ENCODE measurements around the gene ROR2. TPM values are rescaled to one million over a fixed set of nuclear protein-coding genes. Genes with fewer than 3 reads are reported as not detected.
A peak's percentile ranks its signal among the peaks of the same experiment; 100 is the strongest.

ROR2 gene
- polyA plus RNA-seq, 4 donors: 0.54 to 5.6 (median 3.2) TPM; not detected in 1

DNA sequence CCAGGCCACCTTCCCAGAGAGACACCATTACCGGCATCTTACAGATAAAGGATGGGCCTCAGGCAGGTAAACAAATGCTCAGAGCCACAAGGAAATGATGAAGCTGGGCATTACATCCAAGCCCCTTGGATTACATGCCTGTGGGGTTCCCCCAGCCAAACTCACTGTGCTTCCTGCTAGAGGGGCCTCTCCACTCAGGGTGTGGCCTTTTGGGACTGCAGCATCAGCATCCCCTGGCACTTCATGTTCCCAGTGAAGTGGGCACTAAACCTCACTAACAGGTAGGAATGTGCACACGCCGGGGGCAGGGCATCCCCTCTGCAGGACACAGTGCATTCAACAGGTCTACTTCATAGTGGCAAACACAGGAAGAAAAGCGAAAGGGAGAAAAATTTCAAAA, 125.9 kb downstream of the ROR2 start:
- Histone ChIP-seq H3K27ac (ENCODE audit: low read depth in 1 of 3, low read length in 2 of 3) (no peak overlapping the region), H3K9me3 (ENCODE audit: control insufficient read depth in 2 of 2, insufficient read depth in 1 of 2, low read depth in 1 of 2, low read length in 1 of 2) (peaks cover 0 to 14% of the 10 kb centered on the region in 2 donors), H3K36me3 (ENCODE audit: control insufficient read depth in 3 of 3, insufficient read depth in 2 of 3, low read depth in 1 of 3, low read length in 3 of 3) (no peaks in the 10 kb centered on the region), H3K4me3 (ENCODE audit: low read depth in 1 of 3, low read length in 3 of 3) (no peak overlapping the region), H3K27me3 (ENCODE audit: control insufficient read depth in 3 of 3, insufficient read depth in 3 of 3, low read length in 3 of 3) (no peaks in the 10 kb centered on the region), H3K4me1 (ENCODE audit: control insufficient read depth in 3 of 3, insufficient read depth in 2 of 3, low read depth in 1 of 3, low read length in 2 of 3) (peaks cover 0 to 12% (median 0%) of the 10 kb centered on the region in 3 donors)
- WGBS, 3 donors: 85 to 95% (median 86%) methylated on average over 4 of the region's 4 CpGs
- no peak for FAIRE-seq
- no peak for DNase-seq

- 56 to 72% (median 58%) methylated on average over 11 of the region's 11 CpGs for WGBS, 3 donors
- H3K27ac ChIP-seq (ENCODE audit: low read depth in 1 of 3, low read length in 2 of 3): no peak overlapping the region
- FAIRE-seq: no peak
- H3K9me3 ChIP-seq (ENCODE audit: control insufficient read depth in 2 of 2, insufficient read depth in 1 of 2, low read depth in 1 of 2, low read length in 1 of 2): peaks cover 0 to 14% of the 10 kb centered on the region in 2 donors
- no peak overlapping the region for H3K4me3 ChIP-seq (ENCODE audit: low read depth in 1 of 3, low read length in 3 of 3)
- H3K27me3 ChIP-seq (ENCODE audit: control insufficient read depth in 3 of 3, insufficient read depth in 3 of 3, low read length in 3 of 3): no peaks in the 10 kb centered on the region
- H3K4me1 ChIP-seq (ENCODE audit: control insufficient read depth in 3 of 3, insufficient read depth in 2 of 3, low read depth in 1 of 3, low read length in 2 of 3): peaks cover 0 to 33% (median 0%) of the 10 kb centered on the region in 3 donors
- H3K36me3 ChIP-seq (ENCODE audit: control insufficient read depth in 3 of 3, insufficient read depth in 2 of 3, low read depth in 1 of 3, low read length in 3 of 3): no peaks in the 10 kb centered on the region
- DNase-seq: no peak
Measured at GRCh38 chr9:91820949-91821880, 128.8 kb downstream of the ROR2 start.

DNA sequence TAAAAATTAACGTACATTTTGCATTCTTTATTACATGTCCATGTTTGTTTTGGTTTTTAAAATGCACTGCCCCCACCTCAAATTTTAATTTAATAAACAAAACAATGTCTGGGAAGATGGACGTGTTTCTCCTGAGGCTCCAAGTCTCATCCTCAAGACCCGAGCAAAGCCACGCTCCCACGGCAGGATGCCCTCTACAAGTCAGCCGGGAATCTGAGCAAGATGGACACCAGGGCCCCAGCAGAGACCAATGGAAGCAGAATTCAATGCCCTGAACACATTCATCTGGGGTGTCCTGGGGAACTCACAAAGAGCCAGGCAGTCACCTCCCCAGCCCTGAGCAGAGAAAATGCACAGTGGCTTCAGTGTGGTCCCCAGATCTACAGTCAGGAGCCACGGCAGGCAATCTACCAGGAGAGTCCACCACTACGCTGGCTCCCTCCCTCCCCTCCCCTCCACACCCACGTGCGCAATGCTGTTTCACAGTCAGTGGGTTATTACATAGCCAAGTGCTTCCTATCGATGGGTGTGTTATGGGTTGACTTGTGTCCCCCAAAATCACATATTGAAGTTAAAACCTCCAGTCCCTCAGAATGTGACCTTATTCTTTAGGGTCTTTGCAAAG, 129.8 kb downstream of the ROR2 start:
- no peaks in the 10 kb centered on the region for H3K36me3 ChIP-seq (ENCODE audit: control insufficient read depth in 3 of 3, insufficient read depth in 2 of 3, low read depth in 1 of 3, low read length in 3 of 3)
- peaks cover 0 to 30% (median 0%) of the 10 kb centered on the region in 3 donors for H3K4me1 ChIP-seq (ENCODE audit: control insufficient read depth in 3 of 3, insufficient read depth in 2 of 3, low read depth in 1 of 3, low read length in 2 of 3)
- no peak for FAIRE-seq
- H3K27me3 ChIP-seq (ENCODE audit: control insufficient read depth in 3 of 3, insufficient read depth in 3 of 3, low read length in 3 of 3): no peaks in the 10 kb centered on the region
- H3K9me3 ChIP-seq (ENCODE audit: control insufficient read depth in 2 of 2, insufficient read depth in 1 of 2, low read depth in 1 of 2, low read length in 1 of 2): peaks cover 0 to 14% of the 10 kb centered on the region in 2 donors
- H3K4me3 ChIP-seq (ENCODE audit: low read depth in 1 of 3, low read length in 3 of 3): no peak overlapping the region
- 79 to 81% (median 80%) methylated on average over 11 of the region's 11 CpGs for WGBS, 3 donors
- H3K27ac ChIP-seq (ENCODE audit: low read depth in 1 of 3, low read length in 2 of 3): no peak overlapping the region
- DNase-seq: no peak

GRCh38 chr9:91818647-91819403, 131.2 kb downstream of the ROR2 start:
- Histone ChIP-seq H3K27me3 (ENCODE audit: control insufficient read depth in 3 of 3, insufficient read depth in 3 of 3, low read length in 3 of 3) (no peaks in the 10 kb centered on the region), H3K36me3 (ENCODE audit: control insufficient read depth in 3 of 3, insufficient read depth in 2 of 3, low read depth in 1 of 3, low read length in 3 of 3) (peaks cover 0 to 3% (median 0%) of the 10 kb centered on the region in 3 donors), H3K4me1 (ENCODE audit: control insufficient read depth in 3 of 3, insufficient read depth in 2 of 3, low read depth in 1 of 3, low read length in 2 of 3) (peaks cover 0 to 25% (median 0%) of the 10 kb centered on the region in 3 donors), H3K27ac (ENCODE audit: low read depth in 1 of 3, low read length in 2 of 3) (peak overlapping the region in 1 of 3 donors; percentile 19), H3K4me3 (ENCODE audit: low read depth in 1 of 3, low read length in 3 of 3) (no peak overlapping the region), H3K9me3 (ENCODE audit: control insufficient read depth in 2 of 2, insufficient read depth in 1 of 2, low read depth in 1 of 2, low read length in 1 of 2) (peaks cover 0 to 14% of the 10 kb centered on the region in 2 donors)
- DNase-seq (no peak), FAIRE-seq (no peak)
- 84 to 92% (median 90%) methylated on average over 15 of the region's 15 CpGs for WGBS, 3 donors

GRCh38 chr9:91818225-91818585, 131.8 kb downstream of the ROR2 start:
- Histone ChIP-seq H3K9me3 (ENCODE audit: control insufficient read depth in 2 of 2, insufficient read depth in 1 of 2, low read depth in 1 of 2, low read length in 1 of 2) (peaks cover 0 to 14% of the 10 kb centered on the region in 2 donors), H3K4me3 (ENCODE audit: low read depth in 1 of 3, low read length in 3 of 3) (no peak overlapping the region), H3K27ac (ENCODE audit: low read depth in 1 of 3, low read length in 2 of 3) (peak overlapping the region in 2 of 3 donors; percentile 19 to 52), H3K36me3 (ENCODE audit: control insufficient read depth in 3 of 3, insufficient read depth in 2 of 3, low read depth in 1 of 3, low read length in 3 of 3) (peaks cover 0 to 3% (median 0%) of the 10 kb centered on the region in 3 donors), H3K4me1 (ENCODE audit: control insufficient read depth in 3 of 3, insufficient read depth in 2 of 3, low read depth in 1 of 3, low read length in 2 of 3) (peaks cover 0 to 25% (median 0%) of the 10 kb centered on the region in 3 donors), H3K27me3 (ENCODE audit: control insufficient read depth in 3 of 3, insufficient read depth in 3 of 3, low read length in 3 of 3) (no peaks in the 10 kb centered on the region)
- FAIRE-seq: no peak
- no peak for DNase-seq
- 18 to 47% (median 19%) methylated on average over 3 of the region's 3 CpGs for WGBS, 3 donors

DNA sequence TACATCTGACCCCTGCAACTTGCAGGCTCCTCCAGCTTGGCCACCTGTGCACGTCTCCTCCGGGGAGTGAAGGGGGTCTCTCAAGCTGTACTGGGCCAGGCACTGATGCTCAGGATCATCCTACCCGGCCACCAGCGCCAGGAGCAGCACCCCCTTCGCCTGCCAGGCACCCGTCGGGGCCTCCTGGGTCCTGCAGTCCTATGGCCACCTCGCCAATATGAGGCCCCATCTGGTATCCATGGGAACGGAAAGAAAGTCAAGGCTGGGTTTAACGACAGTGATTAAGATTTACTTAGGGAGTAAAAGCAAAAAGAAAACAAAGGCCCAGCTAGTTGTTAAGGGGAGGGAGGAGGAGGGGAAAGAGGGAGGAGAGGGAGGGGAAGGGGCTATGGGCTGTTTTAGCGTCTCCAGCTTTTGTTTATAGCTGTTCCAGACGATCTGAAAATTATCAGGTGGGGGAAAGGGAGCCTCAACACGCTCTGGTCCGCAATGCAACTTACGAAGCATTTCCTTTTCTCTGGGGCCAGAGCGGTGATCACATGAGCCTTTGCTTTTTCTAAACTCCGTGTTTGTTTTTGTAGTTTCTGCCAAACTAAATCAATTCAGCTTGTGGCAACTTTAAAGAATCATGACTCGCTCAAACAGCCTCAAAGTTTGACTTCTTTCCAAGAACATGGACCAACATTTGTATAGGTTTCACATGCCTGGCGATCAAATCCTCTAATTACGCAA, 132.4 kb downstream of the ROR2 start:
- Histone ChIP-seq H3K27ac (ENCODE audit: low read depth in 1 of 3, low read length in 2 of 3) (peak overlapping the region in 2 of 3 donors; percentile 47 to 52), H3K9me3 (ENCODE audit: control insufficient read depth in 2 of 2, insufficient read depth in 1 of 2, low read depth in 1 of 2, low read length in 1 of 2) (peaks cover 0 to 13% of the 10 kb centered on the region in 2 donors), H3K4me1 (ENCODE audit: control insufficient read depth in 3 of 3, insufficient read depth in 2 of 3, low read depth in 1 of 3, low read length in 2 of 3) (peaks cover 0 to 25% (median 0%) of the 10 kb centered on the region in 3 donors), H3K36me3 (ENCODE audit: control insufficient read depth in 3 of 3, insufficient read depth in 2 of 3, low read depth in 1 of 3, low read length in 3 of 3) (peaks cover 0 to 3% (median 0%) of the 10 kb centered on the region in 3 donors), H3K4me3 (ENCODE audit: low read depth in 1 of 3, low read length in 3 of 3) (peak overlapping the region in 1 of 3 donors; percentile 1), H3K27me3 (ENCODE audit: control insufficient read depth in 3 of 3, insufficient read depth in 3 of 3, low read length in 3 of 3) (no peaks in the 10 kb centered on the region)
- peak in 1 of 2 donors; percentile 80 for DNase-seq
- WGBS, 3 donors: 37 to 39% (median 37%) methylated on average over 20 of the region's 20 CpGs
- FAIRE-seq: no peak

- 80 to 87% (median 83%) methylated on average over 8 of the region's 8 CpGs for WGBS, 3 donors
- Histone ChIP-seq H3K4me3 (ENCODE audit: low read depth in 1 of 3, low read length in 3 of 3) (no peak overlapping the region), H3K9me3 (ENCODE audit: control insufficient read depth in 2 of 2, insufficient read depth in 1 of 2, low read depth in 1 of 2, low read length in 1 of 2) (peaks cover 0 to 8% of the 10 kb centered on the region in 2 donors), H3K27me3 (ENCODE audit: control insufficient read depth in 3 of 3, insufficient read depth in 3 of 3, low read length in 3 of 3) (no peaks in the 10 kb centered on the region), H3K27ac (ENCODE audit: low read depth in 1 of 3, low read length in 2 of 3) (peak overlapping the region in 2 of 3 donors; percentile 47 to 52), H3K36me3 (ENCODE audit: control insufficient read depth in 3 of 3, insufficient read depth in 2 of 3, low read depth in 1 of 3, low read length in 3 of 3) (peaks cover 0 to 3% (median 0%) of the 10 kb centered on the region in 3 donors), H3K4me1 (ENCODE audit: control insufficient read depth in 3 of 3, insufficient read depth in 2 of 3, low read depth in 1 of 3, low read length in 2 of 3) (peaks cover 0 to 28% (median 0%) of the 10 kb centered on the region in 3 donors)
- FAIRE-seq: no peak
- DNase-seq: no peak
Measured at GRCh38 chr9:91817106-91817492, 132.9 kb downstream of the ROR2 start.

Data from small intestine (tissue), 7 donors.